Thyroid gland (tissue), 4 donors: ENCODE measurements around the gene GPBP1L1. TPM values are rescaled to one million over a fixed set of nuclear protein-coding genes. Genes with fewer than 3 reads are reported as not detected.
"Not testable (repeated sequence)": the region's sequence is repeated elsewhere in the genome, so short reads cannot be mapped to it uniquely, and the experiment has no call there.

Experiments used
- DNase-seq, 2 donors: peaks; one replicate each; pipeline ENCODE4 v3.0.0-alpha.2; 2019
- H3K27ac ChIP-seq, 3 donors: fragments of 200-600 bp; sonication (generic); 1 replicate in 2 of 3; 2 replicates in 1 of 3; pipeline ENCODE4 v1.5.1; 2016 to 2019; ENCODE audit warnings: mild to moderate bottlenecking in 1 of 3, moderate library complexity in 1 of 3
- H3K27me3 ChIP-seq: fragments of 200-600 bp; sonication (generic); one replicate; pipeline ENCODE4 v1.5.1; 2019
- H3K36me3 ChIP-seq, 2 donors: fragments of 200-600 bp; sonication (generic); one replicate each; pipeline ENCODE4 v1.5.1; 2016 to 2019
- H3K4me1 ChIP-seq, 2 donors: fragments of 200-600 bp; sonication (generic); one replicate each; pipeline ENCODE4 v1.5.1; 2017 to 2019
- H3K4me3 ChIP-seq, 3 donors: fragments of 200-600 bp; sonication (generic); replicated peaks in 1 of 3; 1 replicate in 2 of 3; 2 replicates in 1 of 3; pipeline ENCODE4 v1.5.1; 2016; ENCODE audit warnings: mild to moderate bottlenecking in 1 of 3
- H3K9me3 ChIP-seq: fragments of 200-600 bp; sonication (generic); one replicate; pipeline ENCODE4 v1.5.1; 2017
- POLR2A ChIP-seq, 2 donors: fragments of 450-650 bp; IDR thresholded peaks; one replicate each; pipeline ENCODE4 v1.6.1; 2017; ENCODE audit warnings: antibody characterized with exemption in 2 of 2, mild to moderate bottlenecking in 2 of 2, moderate library complexity in 1 of 2
- WGBS, 2 donors: methylation state at CpG; one replicate each; pipeline ENCODE4 v1.1.5; 2017; 5-methylcytosine and 5-hydroxymethylcytosine counted together
- intact Hi-C: fragments of 100-400 bp; cut with DNase I; formaldehyde crosslinking; loops from one replicate; pipeline ENCODE4 v1.15.1; 2023
- total RNA-seq, 4 donors: library from RNA; depleted of rRNA; stranded (reverse); fragments of >200 nt; gene quantifications; one replicate each; pipeline ENCODE4 v1.2.3, GENCODE V29; 2016
- TF ChIP-seq, protein P1 (sequence below), 6 experiments: fragments of 200-600 bp in 3 of 6; fragments of 450-650 bp in 3 of 6; sonication (generic) in 3 of 6; IDR thresholded peaks; one replicate each; pipeline ENCODE4 v1.5.1; 2016 to 2019; ENCODE audit warnings: antibody characterized with exemption in 6 of 6, mild to moderate bottlenecking in 2 of 6, inconsistent platforms in 1 of 6, moderate library complexity in 1 of 6

The GPBP1L1 gene
- total RNA-seq, 4 donors from 2014 or later = 146 to 220 (median 176) TPM

DNA sequence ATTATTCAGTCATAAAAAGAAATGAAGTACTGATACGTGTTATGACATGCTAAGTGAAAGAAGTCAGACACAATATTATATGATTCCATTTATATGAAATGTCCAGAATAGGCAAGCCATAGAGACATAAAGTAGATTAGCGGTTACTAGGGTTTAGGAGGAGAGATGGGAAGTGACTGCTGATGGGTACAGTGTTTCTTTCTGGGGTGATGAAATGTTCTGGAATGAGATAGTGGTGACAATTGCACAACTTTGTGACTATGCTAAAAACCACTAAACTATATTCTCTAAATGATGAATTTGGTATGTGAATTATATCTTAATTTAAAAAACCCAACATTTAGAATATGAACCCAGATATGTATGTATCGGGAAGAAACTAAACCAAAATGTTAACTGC is 36.5 kb upstream of the GPBP1L1 start:
- no peaks in the 10 kb centered on the region for H3K36me3 ChIP-seq
- intact Hi-C loops = no loop called here
- no peaks in the 10 kb centered on the region for H3K9me3 ChIP-seq
- no peaks in the 10 kb centered on the region for H3K27me3 ChIP-seq
- no peak overlapping the region for H3K4me3 ChIP-seq
- TF ChIP-seq, protein P1, sequence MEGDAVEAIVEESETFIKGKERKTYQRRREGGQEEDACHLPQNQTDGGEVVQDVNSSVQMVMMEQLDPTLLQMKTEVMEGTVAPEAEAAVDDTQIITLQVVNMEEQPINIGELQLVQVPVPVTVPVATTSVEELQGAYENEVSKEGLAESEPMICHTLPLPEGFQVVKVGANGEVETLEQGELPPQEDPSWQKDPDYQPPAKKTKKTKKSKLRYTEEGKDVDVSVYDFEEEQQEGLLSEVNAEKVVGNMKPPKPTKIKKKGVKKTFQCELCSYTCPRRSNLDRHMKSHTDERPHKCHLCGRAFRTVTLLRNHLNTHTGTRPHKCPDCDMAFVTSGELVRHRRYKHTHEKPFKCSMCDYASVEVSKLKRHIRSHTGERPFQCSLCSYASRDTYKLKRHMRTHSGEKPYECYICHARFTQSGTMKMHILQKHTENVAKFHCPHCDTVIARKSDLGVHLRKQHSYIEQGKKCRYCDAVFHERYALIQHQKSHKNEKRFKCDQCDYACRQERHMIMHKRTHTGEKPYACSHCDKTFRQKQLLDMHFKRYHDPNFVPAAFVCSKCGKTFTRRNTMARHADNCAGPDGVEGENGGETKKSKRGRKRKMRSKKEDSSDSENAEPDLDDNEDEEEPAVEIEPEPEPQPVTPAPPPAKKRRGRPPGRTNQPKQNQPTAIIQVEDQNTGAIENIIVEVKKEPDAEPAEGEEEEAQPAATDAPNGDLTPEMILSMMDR (IDR thresholded peaks at IDR 0.05) = no peak
- no peak for DNase-seq
- 96% methylated on average over 3 of the region's 3 CpGs for WGBS, 2 donors
- no peaks in the 10 kb centered on the region for H3K4me1 ChIP-seq
- no peak overlapping the region for H3K27ac ChIP-seq

DNA sequence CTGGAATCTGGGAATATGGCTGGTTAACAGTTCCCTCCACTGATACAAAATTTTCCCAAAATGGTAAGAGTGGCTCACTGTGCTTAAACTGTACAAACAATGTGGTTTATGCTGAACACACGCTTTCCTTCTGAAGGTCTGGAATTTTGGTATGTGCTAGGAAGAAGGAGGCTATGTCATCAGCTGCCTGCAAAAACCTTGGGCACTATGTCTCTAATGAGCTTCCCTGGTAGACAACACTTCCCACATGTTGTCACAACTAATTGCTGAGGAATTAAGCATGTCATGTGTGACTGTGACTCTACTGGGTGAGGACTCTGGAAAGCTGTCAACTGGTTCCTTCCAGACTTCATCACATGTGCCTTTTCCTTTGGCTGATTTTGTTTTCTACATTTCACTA is 34.9 kb upstream of the GPBP1L1 start:
- intact Hi-C loops = no loop called here
- Histone ChIP-seq H3K4me1 (no peaks in the 10 kb centered on the region), H3K4me3 (no peak overlapping the region), H3K27me3 (no peaks in the 10 kb centered on the region), H3K27ac (no peak overlapping the region), H3K9me3 (no peaks in the 10 kb centered on the region), H3K36me3 (no peaks in the 10 kb centered on the region)
- no peak for TF ChIP-seq POLR2A (IDR thresholded peaks at IDR 0.05)
- TF ChIP-seq, protein P1 (IDR thresholded peaks at IDR 0.05) = no peak
- WGBS, 2 donors = 87% methylated on average over 1 of the region's 1 CpG
- no peak for DNase-seq

DNA sequence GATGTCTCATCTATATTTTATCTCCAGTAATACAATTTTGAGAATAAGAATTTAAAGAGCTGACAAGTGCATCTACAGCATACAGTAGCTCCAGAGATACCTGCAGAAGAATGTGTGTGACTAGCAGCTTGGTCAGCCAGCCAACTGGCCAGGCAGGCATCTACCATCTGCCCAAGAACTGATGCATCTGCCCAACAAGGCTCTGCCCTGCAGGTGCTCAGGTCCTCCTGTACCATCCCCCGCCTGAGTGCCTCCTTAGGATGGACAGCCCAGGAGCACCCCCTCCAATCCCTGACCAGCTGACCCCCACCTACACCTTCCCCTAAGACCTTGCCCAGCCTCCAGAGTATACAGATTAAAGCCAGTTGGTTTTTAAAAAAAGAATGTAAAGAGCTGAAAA is 32.0 kb upstream of the GPBP1L1 start:
- intact Hi-C loops = no loop called here
- TF ChIP-seq, protein P1 (IDR thresholded peaks at IDR 0.05) = no peak
- no peak for TF ChIP-seq POLR2A (IDR thresholded peaks at IDR 0.05)
- Histone ChIP-seq H3K36me3 (peaks cover 0 to 5% of the 10 kb centered on the region in 2 donors), H3K27me3 (no peaks in the 10 kb centered on the region), H3K27ac (no peak overlapping the region), H3K4me3 (no peak overlapping the region), H3K4me1 (no peaks in the 10 kb centered on the region), H3K9me3 (no peaks in the 10 kb centered on the region)
- WGBS, 2 donors = 100% methylated on average over 1 of the region's 1 CpG
- no peak for DNase-seq

DNA sequence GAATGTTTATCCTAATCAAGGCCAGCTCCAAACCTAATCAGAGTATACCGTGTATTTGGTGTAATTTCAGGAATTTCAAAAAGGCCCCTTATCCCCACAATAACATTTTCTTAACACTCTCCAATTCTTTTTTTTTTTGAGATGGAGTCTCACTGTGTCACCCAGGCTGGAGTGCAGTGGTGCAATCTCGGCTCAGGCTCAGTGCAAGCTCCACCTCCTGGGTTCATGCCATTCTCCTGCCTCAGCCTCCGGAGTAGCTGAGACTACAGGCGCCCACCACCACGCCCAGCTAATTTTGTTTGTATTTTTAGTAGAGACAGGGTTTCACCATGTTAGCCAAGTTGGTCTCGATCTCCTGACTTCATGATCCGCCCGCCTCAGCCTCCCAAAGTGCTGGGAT is 31.1 kb upstream of the GPBP1L1 start:
- H3K36me3 ChIP-seq, H3K4me1 ChIP-seq, H3K9me3 ChIP-seq, H3K4me3 ChIP-seq, intact Hi-C loops, DNase-seq, H3K27me3 ChIP-seq, H3K27ac ChIP-seq: not testable (repeated sequence)
- 88 to 89% methylated on average over 8 of the region's 8 CpGs for WGBS, 2 donors

DNA sequence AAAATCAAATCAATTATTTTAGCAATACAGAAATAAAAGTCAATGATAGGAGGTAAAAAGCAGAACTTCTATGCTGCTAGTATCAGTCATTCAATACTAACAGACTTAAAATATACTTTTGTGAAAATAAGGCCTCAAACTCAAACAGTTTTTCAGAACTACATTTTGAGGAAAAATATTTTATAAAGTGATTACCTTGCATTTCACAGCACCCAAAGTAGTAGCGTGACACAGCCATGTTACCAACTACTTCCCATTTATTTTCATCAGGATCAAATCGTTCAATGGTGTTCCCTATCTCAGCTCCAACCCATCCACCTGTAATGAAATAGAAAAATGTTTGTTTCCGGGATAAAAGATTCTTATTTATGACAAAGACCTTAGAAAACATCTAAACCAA is 30.4 kb upstream of the GPBP1L1 start:
- Histone ChIP-seq H3K27me3 (no peaks in the 10 kb centered on the region), H3K9me3 (no peaks in the 10 kb centered on the region), H3K36me3 (peaks cover 4 to 5% of the 10 kb centered on the region in 2 donors), H3K4me1 (no peaks in the 10 kb centered on the region), H3K4me3 (no peak overlapping the region), H3K27ac (no peak overlapping the region)
- 93 to 95% methylated on average over 3 of the region's 3 CpGs for WGBS, 2 donors
- intact Hi-C loops = no loop called here
- no peak for DNase-seq
- TF ChIP-seq, protein P1 (IDR thresholded peaks at IDR 0.05) = no peak
- TF ChIP-seq POLR2A (IDR thresholded peaks at IDR 0.05) = no peak

DNA sequence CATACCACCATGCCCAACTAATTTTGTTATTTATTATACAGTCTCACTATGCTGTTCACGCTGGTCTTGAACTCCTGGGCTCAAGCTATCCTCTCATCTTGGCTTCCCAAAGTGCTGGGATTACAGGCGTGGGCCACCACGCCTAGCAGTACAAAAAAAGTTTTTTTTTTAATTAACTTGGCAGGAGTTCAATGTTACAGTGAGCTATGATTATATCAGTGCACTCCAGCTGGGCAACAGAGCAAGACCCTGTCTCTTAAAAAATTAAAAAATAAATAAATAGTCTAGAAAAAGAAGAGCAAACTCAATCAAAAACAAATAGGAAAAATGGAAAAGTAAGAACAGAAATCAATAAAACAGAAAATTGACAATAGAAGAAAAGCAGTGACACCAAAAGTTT is 27.4 kb upstream of the GPBP1L1 start:
- DNase-seq = no peak
- Histone ChIP-seq H3K9me3 (no peaks in the 10 kb centered on the region), H3K27me3 (no peaks in the 10 kb centered on the region), H3K36me3 (peaks cover 5% of the 10 kb centered on the region in 2 donors), H3K27ac (no peak overlapping the region), H3K4me1 (no peaks in the 10 kb centered on the region), H3K4me3 (no peak overlapping the region)
- WGBS, 2 donors = 93 to 94% methylated on average over 3 of the region's 3 CpGs
- TF ChIP-seq, protein P1 (IDR thresholded peaks at IDR 0.05) = no peak
- no peak for TF ChIP-seq POLR2A (IDR thresholded peaks at IDR 0.05)
- intact Hi-C loops = no loop called here
